ENCODE measurements around the gene TF.

Gene TF

DNA sequence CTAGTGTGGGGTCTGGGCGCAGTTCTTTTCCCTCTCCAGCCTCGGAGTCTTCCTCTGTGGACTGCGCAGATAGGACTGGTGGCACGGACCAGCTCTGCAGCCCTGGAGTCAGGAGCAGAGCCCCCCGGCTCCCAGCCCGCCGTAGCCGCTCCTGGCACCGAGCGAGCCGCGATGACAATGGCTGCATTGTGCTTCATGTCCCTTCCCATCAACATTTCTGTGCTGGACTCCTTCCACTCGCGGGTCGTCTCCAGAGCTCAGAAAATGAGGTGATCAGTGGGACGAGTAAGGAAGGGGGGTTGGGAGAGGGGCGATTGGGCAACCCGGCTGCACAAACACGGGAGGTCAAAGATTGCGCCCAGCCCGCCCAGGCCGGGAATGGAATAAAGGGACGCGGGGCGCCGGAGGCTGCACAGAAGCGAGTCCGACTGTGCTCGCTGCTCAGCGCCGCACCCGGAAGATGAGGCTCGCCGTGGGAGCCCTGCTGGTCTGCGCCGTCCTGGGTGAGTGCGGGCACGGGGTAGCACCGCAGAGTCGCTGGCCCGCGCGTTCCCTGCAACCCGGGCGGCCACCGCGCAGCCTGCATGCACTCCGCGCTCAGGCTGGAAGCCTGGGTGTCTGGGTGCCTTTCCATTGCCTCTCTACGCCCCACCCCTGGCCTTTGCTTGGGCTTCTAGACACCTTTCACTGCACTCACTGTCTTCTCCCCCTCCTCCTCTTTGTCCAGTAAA, at the start of gene TF:
TF (plus strand) TSS at position 413 of the 731 bp plus-strand sequence; CDS start at position 461, 48 bp downstream.
- no peak for DNase-seq (ENCODE audit: low spot score)
- POLR2A ChIA-PET (ENCODE audit: low non-redundant PET): no interaction called here
- H3K27ac ChIP-seq: no peak within 1 kb of the TSS
- TF ChIP-seq CTCF (conservative IDR thresholded peaks at IDR 0.05; ENCODE audit: low read depth): no peak
- CTCF ChIA-PET: no interaction called here

GRCh38 chr3:133697960-133698359, 48.2 kb upstream of the TF start:
- DNase-seq (ENCODE audit: low spot score): no peak
- TF ChIP-seq CTCF (conservative IDR thresholded peaks at IDR 0.05; ENCODE audit: low read depth): no peak
- POLR2A ChIA-PET (ENCODE audit: low non-redundant PET): no interaction called here
- CTCF ChIA-PET: no interaction called here
- no peak overlapping the region for H3K27ac ChIP-seq

DNA sequence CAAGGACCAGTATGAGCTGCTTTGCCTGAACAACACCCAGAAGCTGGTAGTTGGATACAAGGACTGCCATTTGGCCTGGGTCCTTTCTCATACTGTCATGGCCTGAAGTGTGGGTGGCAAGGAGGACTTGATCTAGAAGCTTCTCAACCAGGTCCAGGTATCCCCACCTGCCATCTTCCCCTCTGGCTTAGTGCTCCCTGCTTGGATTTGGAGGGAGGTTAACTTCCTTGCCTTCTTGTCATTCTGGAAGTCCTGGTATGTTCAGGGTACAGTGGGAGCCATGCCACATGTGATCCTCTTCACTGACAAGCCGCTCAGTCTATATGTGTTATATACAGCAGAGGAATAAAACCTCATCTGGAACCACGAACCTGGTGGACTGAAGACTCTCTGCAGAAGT, 46.7 kb upstream of the TF start:
- no peak for DNase-seq (ENCODE audit: low spot score)
- TF ChIP-seq CTCF (conservative IDR thresholded peaks at IDR 0.05; ENCODE audit: low read depth): no peak
- ChIA-PET CTCF (no interaction called here), POLR2A (ENCODE audit: low non-redundant PET) (no interaction called here)
- H3K27ac ChIP-seq: no peak overlapping the region

DNA sequence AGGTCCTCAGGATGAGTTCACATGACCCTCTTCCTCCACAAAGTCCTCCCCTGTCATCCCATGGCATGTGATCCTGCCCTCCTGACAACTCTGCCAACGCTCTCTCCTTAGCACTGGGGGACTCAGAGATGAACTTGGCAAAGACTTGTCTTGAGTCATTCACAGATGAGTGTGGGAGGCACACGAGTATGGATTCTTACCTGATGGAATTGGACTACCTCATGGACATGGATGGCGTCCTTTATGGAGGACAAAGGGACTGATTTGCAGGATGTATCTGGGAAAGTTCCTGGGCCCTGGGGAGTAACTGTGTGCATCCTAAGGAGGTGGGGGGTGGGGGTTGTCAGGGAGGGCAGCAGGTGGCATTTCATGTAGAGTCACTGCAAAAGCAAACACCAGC, 46.3 kb upstream of the TF start:
- no peak overlapping the region for H3K27ac ChIP-seq
- DNase-seq (ENCODE audit: low spot score): no peak
- ChIA-PET CTCF (no interaction called here), POLR2A (ENCODE audit: low non-redundant PET) (no interaction called here)
- no peak for TF ChIP-seq CTCF (conservative IDR thresholded peaks at IDR 0.05; ENCODE audit: low read depth)

- H3K27ac ChIP-seq: no peak overlapping the region
- no peak for DNase-seq (ENCODE audit: low spot score)
- no peak for TF ChIP-seq CTCF (conservative IDR thresholded peaks at IDR 0.05; ENCODE audit: low read depth)
- POLR2A ChIA-PET (ENCODE audit: low non-redundant PET): no interaction called here
- CTCF ChIA-PET: no interaction called here
Observed at GRCh38 chr3:133700351-133700750, 45.8 kb upstream of the TF start.

- ChIA-PET POLR2A (ENCODE audit: low non-redundant PET) (no interaction called here), CTCF (no interaction called here)
- no peak for TF ChIP-seq CTCF (conservative IDR thresholded peaks at IDR 0.05; ENCODE audit: low read depth)
- DNase-seq (ENCODE audit: low spot score): no peak
- no peak overlapping the region for H3K27ac ChIP-seq
Observed at GRCh38 chr3:133701435-133702358, 44.5 kb upstream of the TF start.
